GM12878 (cell line): ENCODE measurements around the gene CACNA2D4.

Experiments
- CHD2 ChIP-seq: IDR thresholded peaks from 2 replicates; pipeline ENCODE4 v1.6.1; 2011; ENCODE audit warnings: low read depth, low read length, improper control_type of control experiment, borderline replicate concordance
- CTCF ChIP-seq, 3 experiments: IDR thresholded peaks in 2 of 3; conservative IDR thresholded peaks in 1 of 3; 2 replicates each; pipeline ENCODE4 v1.5.1; 2011; ENCODE audit warnings: low read depth in 3 of 3, low read length in 3 of 3, mild to moderate bottlenecking in 3 of 3, control low read depth in 2 of 3, moderate library complexity in 2 of 3, inconsistent platforms in 1 of 3, mixed read lengths in 1 of 3; ENCODE audit not compliant: control insufficient read depth in 2 of 3, insufficient read depth in 1 of 3; ENCODE audit errors: extremely low read depth in 1 of 3
- EGR1 ChIP-seq, 2 experiments: IDR thresholded peaks; 1 replicate in 1 of 2; 2 replicates in 1 of 2; pipeline ENCODE4 v1.6.1; 2011 to 2012; ENCODE audit warnings: low read depth in 2 of 2, low read length in 2 of 2, borderline replicate concordance in 1 of 2, mild to moderate bottlenecking in 1 of 2, moderate library complexity in 1 of 2
- EP300 ChIP-seq, 2 experiments: fragments of 150-350 bp in 1 of 2; IDR thresholded peaks; 2 replicates each; pipeline ENCODE4 v1.6.1; 2011 to 2012; ENCODE audit warnings: low read depth in 2 of 2, low read length in 2 of 2, borderline replicate concordance in 1 of 2, improper control_type of control experiment in 1 of 2, inconsistent platforms in 1 of 2; ENCODE audit not compliant: control insufficient read depth in 1 of 2
- ESRRA ChIP-seq: IDR thresholded peaks from 2 replicates; pipeline ENCODE4 v1.6.1; 2012; ENCODE audit warnings: mild to moderate bottlenecking, low read length, improper control_type of control experiment
- HDAC6 ChIP-seq: fragments of 200-600 bp; sonication (generic); IDR thresholded peaks from one replicate; pipeline ENCODE4 v1.8.0; 2017; ENCODE audit warnings: antibody characterized with exemption; ENCODE audit not compliant: unreplicated experiment
- MEF2A ChIP-seq: IDR thresholded peaks from 2 replicates; pipeline ENCODE4 v1.6.1; 2011; ENCODE audit warnings: low read depth, mild to moderate bottlenecking, low read length, moderate library complexity; ENCODE audit not compliant: insufficient read depth
- POLR2AphosphoS5 ChIP-seq: IDR thresholded peaks from 2 replicates; pipeline ENCODE4 v1.6.1; 2011; ENCODE audit warnings: mild to moderate bottlenecking, low read length, inconsistent platforms
- RAD21 ChIP-seq: IDR thresholded peaks from 2 replicates; pipeline ENCODE4 v1.6.1; 2011; ENCODE audit warnings: mild to moderate bottlenecking, low read depth, low read length, moderate library complexity; ENCODE audit not compliant: insufficient read depth
- SMAD5 ChIP-seq: IDR thresholded peaks from 2 replicates; pipeline ENCODE4 v1.6.1; 2016; ENCODE audit warnings: antibody characterized with exemption, low read depth
- YY1 ChIP-seq: IDR thresholded peaks from 2 replicates; pipeline ENCODE4 v1.6.1; 2011; ENCODE audit warnings: low read depth, mild to moderate bottlenecking, low read length
- ZBED1 ChIP-seq: IDR thresholded peaks from 2 replicates; pipeline ENCODE4 v1.6.1; 2016; ENCODE audit warnings: borderline replicate concordance
- ZNF592 ChIP-seq: fragments of 450-650 bp; IDR thresholded peaks from 2 replicates; pipeline ENCODE4 v1.6.1; 2017; ENCODE audit warnings: mild to moderate bottlenecking, moderate library complexity

- TF ChIP-seq YY1: no peak
- TF ChIP-seq MEF2A: no peak
- TF ChIP-seq ESRRA: no peak
- TF ChIP-seq SMAD5: no peak
- TF ChIP-seq CTCF (IDR thresholded peaks at IDR 0.05 in 2 of 3, conservative IDR thresholded peaks at IDR 0.05 in 1 of 3; ENCODE audit: control insufficient read depth in 2 of 3, extremely low read depth in 1 of 3, insufficient read depth in 1 of 3, low read depth in 3 of 3, low read length in 3 of 3): no peak
- TF ChIP-seq POLR2AphosphoS5: no peak
- TF ChIP-seq ZNF592: no peak
- no peak for TF ChIP-seq HDAC6
- TF ChIP-seq EGR1 (IDR thresholded peaks at IDR 0.05; ENCODE audit: borderline replicate concordance in 1 of 2, low read depth in 2 of 2, low read length in 2 of 2): no peak
- TF ChIP-seq CHD2: no peak
- no peak for TF ChIP-seq ZBED1
- no peak for TF ChIP-seq RAD21
- TF ChIP-seq EP300 (IDR thresholded peaks at IDR 0.05; ENCODE audit: borderline replicate concordance in 1 of 2, control insufficient read depth in 1 of 2, low read depth in 2 of 2, low read length in 2 of 2): no peak
Observed at GRCh38 chr12:1869145-1869544, 49.3 kb downstream of the CACNA2D4 start.
